Loucy (cell line): ENCODE data around the gene NRXN3.

Experiments used
- H2AFZ ChIP-seq: fragments of 200-600 bp; sonication (generic); 2 replicates; pipeline ENCODE4 v1.6.0; 2016; ENCODE audit warnings: antibody characterized with exemption, mild to moderate bottlenecking, low read length, moderate library complexity
- H3F3A ChIP-seq: fragments of 200-600 bp; 2 replicates; pipeline ENCODE4 v1.6.0; 2016; ENCODE audit warnings: antibody characterized with exemption, low read depth, mild to moderate bottlenecking
- H3K27me3 ChIP-seq: fragments of 200-600 bp; sonication (generic); 2 replicates; pipeline ENCODE4 v1.6.1; 2014; ENCODE audit warnings: low read length, mild to moderate bottlenecking; ENCODE audit not compliant: insufficient read depth, poor library complexity, severe bottlenecking
- H3K36me3 ChIP-seq: fragments of 200-600 bp; sonication (generic); 2 replicates; pipeline ENCODE4 v1.6.1; 2016; ENCODE audit warnings: low read length; ENCODE audit not compliant: insufficient read depth
- H3K4me1 ChIP-seq: fragments of 200-600 bp; sonication (generic); 2 replicates; pipeline ENCODE4 v1.5.1; 2014; ENCODE audit warnings: low read length, mild to moderate bottlenecking; ENCODE audit not compliant: insufficient read depth, poor library complexity, severe bottlenecking
- H3K4me2 ChIP-seq: fragments of 200-600 bp; sonication (generic); 2 replicates; pipeline ENCODE4 v1.6.0; 2014; ENCODE audit warnings: antibody characterized with exemption, low read length, low read depth, mild to moderate bottlenecking; ENCODE audit not compliant: poor library complexity, severe bottlenecking
- H3K4me3 ChIP-seq: fragments of 200-600 bp; sonication (generic); 2 replicates; pipeline ENCODE4 v1.5.1; 2014; ENCODE audit warnings: low read length, mild to moderate bottlenecking, mixed read lengths; ENCODE audit not compliant: poor library complexity, severe bottlenecking
- H3K79me2 ChIP-seq: fragments of 200-600 bp; sonication (generic); 2 replicates; pipeline ENCODE4 v1.6.1; 2014; ENCODE audit warnings: low read length; ENCODE audit not compliant: insufficient read depth
- H3K9ac ChIP-seq: fragments of 200-600 bp; sonication (generic); 2 replicates; pipeline ENCODE4 v1.6.0; 2014; ENCODE audit warnings: mild to moderate bottlenecking, low read depth, low read length, moderate library complexity; ENCODE audit not compliant: poor library complexity, severe bottlenecking
- H3K9me2 ChIP-seq: fragments of 200-600 bp; sonication (generic); replicated peaks from 2 replicates; pipeline ENCODE4 v1.6.1; 2016; ENCODE audit warnings: low read depth, low read length, mixed read lengths
- H3K9me3 ChIP-seq: fragments of 200-600 bp; sonication (generic); 2 replicates; pipeline ENCODE4 v1.6.1; 2014; ENCODE audit warnings: mild to moderate bottlenecking, antibody characterized with exemption, low read length, low read depth; ENCODE audit not compliant: insufficient read depth
- H4K20me1 ChIP-seq: fragments of 200-600 bp; sonication (generic); 2 replicates; pipeline ENCODE4 v1.6.0; 2014; ENCODE audit warnings: antibody characterized with exemption, low read length, mild to moderate bottlenecking; ENCODE audit not compliant: insufficient read depth, poor library complexity, severe bottlenecking
- CTCF ChIP-seq: fragments of 200-600 bp; sonication (generic); conservative IDR thresholded peaks from 2 replicates; pipeline ENCODE4 v1.5.1; 2014; ENCODE audit warnings: mild to moderate bottlenecking, antibody characterized with exemption, low read length
- EZH2phosphoT487 ChIP-seq: fragments of 200-600 bp; IDR thresholded peaks from 2 replicates; pipeline ENCODE4 v1.6.1; 2018; ENCODE audit warnings: antibody characterized with exemption, mild to moderate bottlenecking, moderate library complexity, borderline replicate concordance

NRXN3 gene

GRCh38 chr14:78232231-78233000 is 62.2 kb downstream of the NRXN3 start:
- Histone ChIP-seq H3K4me2 (no peak overlapping the region), H3K79me2 (no peaks in the 10 kb centered on the region), H3K27me3 (no peaks in the 10 kb centered on the region), H3K4me1 (no peaks in the 10 kb centered on the region), H3K4me3 (no peak overlapping the region), H3F3A (no peaks in the 10 kb centered on the region), H2AFZ (no peak overlapping the region), H3K9me2 (no peaks in the 10 kb centered on the region), H3K9ac (no peak overlapping the region), H3K36me3 (no peaks in the 10 kb centered on the region), H4K20me1 (no peaks in the 10 kb centered on the region), H3K9me3 (no peaks in the 10 kb centered on the region)
- no peak for TF ChIP-seq EZH2phosphoT487

GRCh38 chr14:78238141-78238540 is 68.0 kb downstream of the NRXN3 start:
- no peaks in the 10 kb centered on the region for H3K79me2 ChIP-seq
- no peak overlapping the region for H2AFZ ChIP-seq
- H3K4me3 ChIP-seq = no peak overlapping the region
- H3K9me2 ChIP-seq = no peaks in the 10 kb centered on the region
- H3F3A ChIP-seq = no peaks in the 10 kb centered on the region
- no peak overlapping the region for H3K9ac ChIP-seq
- no peak overlapping the region for H3K4me2 ChIP-seq
- no peaks in the 10 kb centered on the region for H3K9me3 ChIP-seq
- H3K36me3 ChIP-seq = no peaks in the 10 kb centered on the region
- H4K20me1 ChIP-seq = no peaks in the 10 kb centered on the region
- no peaks in the 10 kb centered on the region for H3K27me3 ChIP-seq
- H3K4me1 ChIP-seq = no peaks in the 10 kb centered on the region
- no peak for TF ChIP-seq CTCF
- no peak for TF ChIP-seq EZH2phosphoT487

- H3K9ac ChIP-seq = no peak overlapping the region
- no peaks in the 10 kb centered on the region for H3K79me2 ChIP-seq
- no peaks in the 10 kb centered on the region for H3F3A ChIP-seq
- no peak overlapping the region for H3K4me3 ChIP-seq
- H3K4me2 ChIP-seq = no peak overlapping the region
- no peaks in the 10 kb centered on the region for H4K20me1 ChIP-seq
- TF ChIP-seq EZH2phosphoT487 (no peak), CTCF (no peak)
- no peaks in the 10 kb centered on the region for H3K36me3 ChIP-seq
- H3K27me3 ChIP-seq = no peaks in the 10 kb centered on the region
- no peaks in the 10 kb centered on the region for H3K9me2 ChIP-seq
- no peaks in the 10 kb centered on the region for H3K9me3 ChIP-seq
- no peak overlapping the region for H2AFZ ChIP-seq
- H3K4me1 ChIP-seq = no peaks in the 10 kb centered on the region
Measured at GRCh38 chr14:78240567-78240966, 70.4 kb downstream of the NRXN3 start.

- no peak overlapping the region for H3K9ac ChIP-seq
- H3K4me1 ChIP-seq = no peaks in the 10 kb centered on the region
- no peak overlapping the region for H2AFZ ChIP-seq
- H3K27me3 ChIP-seq = no peaks in the 10 kb centered on the region
- no peaks in the 10 kb centered on the region for H3K9me3 ChIP-seq
- no peaks in the 10 kb centered on the region for H3K79me2 ChIP-seq
- no peaks in the 10 kb centered on the region for H3K9me2 ChIP-seq
- TF ChIP-seq EZH2phosphoT487 = no peak
- no peak for TF ChIP-seq CTCF
- H3K4me3 ChIP-seq = no peak overlapping the region
- no peak overlapping the region for H3K4me2 ChIP-seq
- H3F3A ChIP-seq = no peaks in the 10 kb centered on the region
- H4K20me1 ChIP-seq = no peaks in the 10 kb centered on the region
- no peaks in the 10 kb centered on the region for H3K36me3 ChIP-seq
Measured at GRCh38 chr14:78242086-78242485, 71.9 kb downstream of the NRXN3 start.
